Fibroblast of mammary gland (primary cell): ENCODE data around the gene BRI3BP.

Experiments used
- DNase-seq: peaks from one replicate; pipeline ENCODE4 v3.0.0-alpha.2; 2010; ENCODE audit warnings: low read depth
- H3K4me3 ChIP-seq: 2 replicates; pipeline ENCODE4 v1.5.1; 2011; ENCODE audit warnings: low read depth, mild to moderate bottlenecking, low read length, moderate library complexity; ENCODE audit not compliant: control insufficient read depth
- TF ChIP-seq, protein P1 (sequence below): conservative IDR thresholded peaks from 2 replicates; pipeline ENCODE4 v1.5.1; 2011; ENCODE audit warnings: low read depth, low read length, inconsistent platforms; ENCODE audit not compliant: control insufficient read depth, insufficient read depth

The BRI3BP gene

DNA sequence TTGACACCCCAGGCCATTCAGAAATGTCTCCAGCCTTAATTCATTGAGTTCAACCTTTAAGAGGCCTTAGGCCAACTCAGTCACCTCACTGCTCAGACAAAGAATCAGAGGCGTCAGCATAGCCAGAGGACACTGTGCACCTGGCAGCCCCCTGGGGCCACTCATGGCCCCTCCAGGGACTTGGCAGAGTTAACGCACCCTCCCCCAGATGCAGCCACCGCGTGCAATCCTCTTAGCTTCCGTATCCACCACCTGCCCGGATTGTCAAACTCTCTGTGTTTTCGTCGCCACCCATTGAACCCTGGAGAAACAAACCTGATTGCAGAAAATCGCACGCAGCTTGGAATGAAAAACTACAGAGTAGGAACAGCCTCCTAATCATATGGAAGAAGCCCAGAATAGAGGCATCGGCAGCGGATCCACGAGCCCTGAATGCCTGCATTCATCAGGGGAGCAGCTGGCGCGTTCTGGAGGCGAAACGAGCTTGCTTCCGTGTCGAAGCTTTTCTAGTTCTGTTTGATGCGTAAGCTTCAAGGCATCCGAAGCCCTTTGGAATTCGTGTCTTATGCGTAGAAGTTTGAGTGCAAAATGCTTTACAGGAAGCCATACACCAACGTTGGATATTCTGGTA lies 22.4 kb downstream of the BRI3BP start:
- TF ChIP-seq, protein P1, sequence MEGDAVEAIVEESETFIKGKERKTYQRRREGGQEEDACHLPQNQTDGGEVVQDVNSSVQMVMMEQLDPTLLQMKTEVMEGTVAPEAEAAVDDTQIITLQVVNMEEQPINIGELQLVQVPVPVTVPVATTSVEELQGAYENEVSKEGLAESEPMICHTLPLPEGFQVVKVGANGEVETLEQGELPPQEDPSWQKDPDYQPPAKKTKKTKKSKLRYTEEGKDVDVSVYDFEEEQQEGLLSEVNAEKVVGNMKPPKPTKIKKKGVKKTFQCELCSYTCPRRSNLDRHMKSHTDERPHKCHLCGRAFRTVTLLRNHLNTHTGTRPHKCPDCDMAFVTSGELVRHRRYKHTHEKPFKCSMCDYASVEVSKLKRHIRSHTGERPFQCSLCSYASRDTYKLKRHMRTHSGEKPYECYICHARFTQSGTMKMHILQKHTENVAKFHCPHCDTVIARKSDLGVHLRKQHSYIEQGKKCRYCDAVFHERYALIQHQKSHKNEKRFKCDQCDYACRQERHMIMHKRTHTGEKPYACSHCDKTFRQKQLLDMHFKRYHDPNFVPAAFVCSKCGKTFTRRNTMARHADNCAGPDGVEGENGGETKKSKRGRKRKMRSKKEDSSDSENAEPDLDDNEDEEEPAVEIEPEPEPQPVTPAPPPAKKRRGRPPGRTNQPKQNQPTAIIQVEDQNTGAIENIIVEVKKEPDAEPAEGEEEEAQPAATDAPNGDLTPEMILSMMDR = no peak
- H3K4me3 ChIP-seq = no peak overlapping the region
- no peak for DNase-seq

DNA sequence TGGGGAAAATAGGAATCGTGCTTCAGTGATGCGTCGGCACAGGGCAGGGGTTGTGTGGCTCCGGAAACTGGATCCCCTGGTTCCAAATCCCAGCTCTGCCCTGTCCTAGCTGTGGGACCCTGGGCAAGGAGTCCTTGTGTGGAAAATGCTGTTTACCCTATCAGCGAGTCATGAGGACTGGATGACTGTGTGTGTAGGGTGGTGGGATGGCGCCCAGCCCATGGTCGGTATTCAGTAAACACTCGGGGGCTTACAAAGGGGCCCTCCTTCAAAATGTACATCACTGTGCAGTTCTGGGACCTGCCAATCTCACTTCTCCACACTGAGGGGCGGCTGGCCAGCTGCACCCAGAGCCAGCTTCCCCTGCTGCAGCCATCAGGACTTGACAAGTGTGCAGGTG lies 24.4 kb downstream of the BRI3BP start:
- H3K4me3 ChIP-seq = no peak overlapping the region
- no peak for DNase-seq
- TF ChIP-seq, protein P1 = no peak

DNA sequence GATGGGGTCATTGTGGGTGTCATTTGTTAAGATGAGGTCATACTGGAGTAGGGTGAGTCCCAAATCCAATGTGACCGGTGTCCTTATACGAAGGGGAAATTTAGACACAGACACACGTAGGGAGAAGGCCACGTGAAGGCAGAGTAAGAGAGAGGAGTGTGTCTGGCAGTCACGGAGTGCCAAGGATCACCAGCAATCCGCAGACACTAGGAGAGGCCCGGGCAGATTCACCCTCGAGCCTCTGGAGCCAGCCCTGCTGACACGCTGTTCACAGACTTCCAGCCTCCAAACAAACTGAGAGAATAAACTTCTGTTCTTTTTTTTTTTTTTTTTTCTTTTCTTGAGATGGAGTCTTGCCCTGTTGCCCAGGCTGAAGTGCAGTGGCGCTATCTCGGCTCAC lies 24.9 kb downstream of the BRI3BP start:
- H3K4me3 ChIP-seq = no peak overlapping the region
- TF ChIP-seq, protein P1 = no peak
- no peak for DNase-seq

DNA sequence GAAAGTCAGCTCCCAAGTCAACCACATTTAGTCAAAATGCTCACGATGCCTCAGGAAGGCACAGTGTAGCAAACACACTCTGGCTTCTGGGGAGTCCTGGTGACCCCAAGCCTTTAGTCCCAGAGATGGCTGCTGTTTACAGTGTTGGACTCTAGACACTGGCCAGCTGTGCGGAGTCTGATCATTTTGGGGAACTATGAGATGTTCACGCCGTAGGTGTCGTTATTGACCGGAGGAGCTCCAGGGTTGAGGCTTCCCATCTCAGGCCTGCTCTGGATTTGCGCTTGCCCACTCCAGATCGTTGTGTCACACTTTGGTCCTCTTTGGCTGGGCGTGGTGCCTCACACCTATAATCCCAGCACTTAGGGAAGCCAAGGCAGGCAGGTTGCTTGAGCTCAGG lies 27.7 kb downstream of the BRI3BP start:
- no peak for DNase-seq
- TF ChIP-seq, protein P1 = no peak
- H3K4me3 ChIP-seq = no peak overlapping the region

DNA sequence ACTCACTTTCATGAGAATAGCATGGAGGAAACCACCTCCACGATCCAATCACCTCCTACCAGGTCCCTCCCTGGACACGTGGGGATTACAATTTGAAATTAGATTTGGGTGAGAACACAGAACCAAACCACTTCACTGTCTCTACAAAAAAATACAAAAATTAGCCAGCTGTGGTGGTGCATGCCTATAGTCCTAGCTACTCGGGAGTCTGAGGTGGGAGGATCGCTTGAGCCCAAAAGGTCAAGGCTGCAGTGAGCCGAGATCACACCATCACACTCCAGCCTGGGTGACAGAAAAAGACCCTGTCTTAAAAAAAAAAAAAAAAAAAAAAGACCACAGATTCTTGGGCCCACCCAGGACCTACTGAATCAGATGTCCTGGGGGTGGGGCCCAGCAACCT lies 28.3 kb downstream of the BRI3BP start:
- TF ChIP-seq, protein P1 = no peak
- H3K4me3 ChIP-seq = no peak overlapping the region
- DNase-seq = no peak

DNA sequence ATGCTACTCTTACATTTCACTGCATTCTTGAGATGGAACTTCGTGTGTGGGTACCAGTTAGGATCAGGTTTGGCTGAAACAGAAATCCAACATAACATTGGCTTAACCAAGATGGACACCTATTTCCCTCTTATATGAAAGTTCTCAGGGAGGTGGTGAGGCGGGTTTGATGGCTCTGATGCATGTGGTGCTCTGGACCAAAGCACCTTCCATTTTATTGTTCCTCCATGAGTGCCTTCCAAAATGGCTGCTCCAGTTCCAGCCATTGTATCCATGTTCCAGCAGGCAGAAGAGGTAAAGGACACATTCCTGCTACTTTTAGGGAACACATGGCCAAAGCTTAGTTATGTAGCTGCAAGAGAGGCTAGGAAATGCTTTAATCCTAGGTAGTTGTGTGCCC lies 29.6 kb downstream of the BRI3BP start:
- no peak overlapping the region for H3K4me3 ChIP-seq
- TF ChIP-seq, protein P1 = no peak
- DNase-seq = no peak
